Left colon (tissue), 2 donors: ENCODE results near the gene ATP5MK. TPM values are rescaled to one million over a fixed set of nuclear protein-coding genes. Genes with fewer than 3 reads are reported as not detected.
A peak's percentile ranks its signal among the peaks of the same experiment; 100 is the strongest.
"Not testable (repeated sequence)": the region's sequence is repeated elsewhere in the genome, so short reads cannot be mapped to it uniquely, and the experiment has no call there.

Source experiments
- ATAC-seq: fragments of 200-7000 bp; cut with Tn5 transposase; one replicate; pipeline ENCODE4 v1.9.1; 2020; ENCODE audit warnings: mild to moderate bottlenecking, moderate library complexity
- DNase-seq, 2 donors: peaks; one replicate each; pipeline ENCODE4 v3.0.0-alpha.2; 2020
- intact Hi-C, 2 donors: fragments of 100-400 bp; cut with DNase I in 1 of 2; cut with micrococcal nuclease in 1 of 2; formaldehyde crosslinking; loops; one replicate each; pipeline versions ENCODE4 v1.11.2 to v1.14.0; 2022; cut with DNase I, micrococcal nuclease
- long read RNA-seq: library from polyadenylated mRNA; unstranded; transcript quantifications from one replicate; pipeline ENCODE4 v2.0.0, GENCODE V29; 2021
- total RNA-seq, 2 donors: library from RNA; stranded (reverse); fragmentation: NEBNext Ultra II Directional; extraction: Animal tissue kit (Norgen Biotek cat#: 25700); gene quantifications; one replicate each; pipeline ENCODE4 v1.2.1, GENCODE V29; 2021
- donor health status: DM: no; HTN: no; CAD: no.
- donor health status: DM: yes; HTN: yes; CAD: no.

ATP5MK gene
- total RNA-seq: 100 to 1,000 TPM; 480 to 668 TPM
- long read RNA-seq, transcript ATP5MD-201 (4 exons, 364 nt): major isoform, 111 of 124 reads
- long read RNA-seq, transcript ATP5MD-204 (5 exons, 626 nt): minor isoform, 7 of 124 reads
- long read RNA-seq, partial matches to known transcripts: 2 of 124 reads
- long read RNA-seq, other reads (novel, unspliced or antisense): 1 of 124 reads

GRCh38 chr10:103396067-103396788 lies at the start of gene ATP5MK, which contains the start of gene PDCD11:
Gene ATP5MK, minus strand, starts transcription at chr10:103396475. Its CDS starts 4,018 bp downstream, at chr10:103392457.
Gene PDCD11, plus strand, starts transcription at chr10:103396626. Its CDS starts 1,801 bp downstream, at chr10:103398427.
- DNase-seq (peak; percentile 98), ATAC-seq (peak; percentile 98)
- intact Hi-C loops: no loop called here

- ATAC-seq: no peak
- DNase-seq: no peak
- intact Hi-C loops: no loop called here
Observed at GRCh38 chr10:103445366-103445765, 49.1 kb upstream of the ATP5MK start.

GRCh38 chr10:103444478-103444877 lies 48.2 kb upstream of the ATP5MK start:
- DNase-seq (no peak), ATAC-seq (no peak)
- intact Hi-C loops: no loop called here

GRCh38 chr10:103443475-103444185 lies 47.4 kb upstream of the ATP5MK start:
- intact Hi-C loops: no loop called here
- ATAC-seq (no peak), DNase-seq (no peak)

GRCh38 chr10:103442031-103442461 lies 45.8 kb upstream of the ATP5MK start:
- intact Hi-C loops: no loop called here
- DNase-seq: no peak
- no peak for ATAC-seq

- no peak for DNase-seq
- no peak for ATAC-seq
- intact Hi-C loops: no loop called here
Observed at GRCh38 chr10:103441611-103442010, 45.3 kb upstream of the ATP5MK start.

GRCh38 chr10:103441206-103441605 lies 44.9 kb upstream of the ATP5MK start:
- ATAC-seq: no peak
- no peak for DNase-seq
- intact Hi-C loops: no loop called here

- ATAC-seq: no peak
- no peak for DNase-seq
- intact Hi-C loops: no loop called here
Observed at GRCh38 chr10:103440416-103440815, 44.1 kb upstream of the ATP5MK start.

- intact Hi-C loops: no loop called here
- ATAC-seq (no peak), DNase-seq (no peak)
Observed at GRCh38 chr10:103439776-103440175, 43.5 kb upstream of the ATP5MK start.

- DNase-seq: no peak
- intact Hi-C loops: no loop called here
- ATAC-seq: no peak
Observed at GRCh38 chr10:103433858-103434257, 37.6 kb upstream of the ATP5MK start.

GRCh38 chr10:103431902-103432301 lies 35.6 kb upstream of the ATP5MK start:
- intact Hi-C loops: no loop called here
- DNase-seq (no peak), ATAC-seq (no peak)

- ATAC-seq (no peak), DNase-seq (no peak)
- intact Hi-C loops: no loop called here
Observed at GRCh38 chr10:103429647-103430046, 33.4 kb upstream of the ATP5MK start.

- ATAC-seq (no peak), DNase-seq (no peak)
- intact Hi-C loops: no loop called here
Observed at GRCh38 chr10:103428989-103429643, 32.8 kb upstream of the ATP5MK start.

GRCh38 chr10:103427866-103428265 lies 31.6 kb upstream of the ATP5MK start:
- no peak for ATAC-seq
- DNase-seq: no peak
- intact Hi-C loops: no loop called here

- ATAC-seq: no peak
- intact Hi-C loops: no loop called here
- no peak for DNase-seq
Observed at GRCh38 chr10:103423748-103424147, 27.5 kb upstream of the ATP5MK start.

- DNase-seq (no peak), ATAC-seq (no peak)
- intact Hi-C loops: loop anchor here (5.0 kb wide), 2 partner anchors 63 to 68 kb away; no protein-coding TSS in a partner anchor
Observed at GRCh38 chr10:103419101-103419500, 22.8 kb upstream of the ATP5MK start.

- DNase-seq (no peak), ATAC-seq (no peak)
- intact Hi-C loops: loop anchor here (5.0 kb wide), 2 partner anchors 65 to 70 kb away; no protein-coding TSS in a partner anchor
Observed at GRCh38 chr10:103417601-103418000, 21.3 kb upstream of the ATP5MK start.

- intact Hi-C loops: loop anchor here (5.0 kb wide), 2 partner anchors 65 to 70 kb away; no protein-coding TSS in a partner anchor
- not testable (repeated sequence) for DNase-seq, ATAC-seq
Observed at GRCh38 chr10:103417148-103417469, 20.8 kb upstream of the ATP5MK start.

GRCh38 chr10:103416436-103417147 lies 20.3 kb upstream of the ATP5MK start:
- peak; percentile 68 for ATAC-seq
- intact Hi-C loops: loop anchor here (5.0 kb wide), 2 partner anchors 66 to 71 kb away; no protein-coding TSS in a partner anchor
- DNase-seq: peak; percentile 40 to 81
